H1 (cell line): ENCODE results near the gene SLC6A17. TPM values are rescaled to one million over a fixed set of nuclear protein-coding genes. Genes with fewer than 3 reads are reported as not detected.

Experiments used
- CTCF ChIA-PET: fragments of 300-600 bp; sonication (Branson Sonifier 250); formaldehyde crosslinking; loops from one replicate; lab custom pipeline; 2021; ENCODE audit not compliant: partially characterized antibody; lab: Charles Lee
- POLR2A ChIA-PET: fragments of 300-600 bp; sonication (Branson Sonifier 250); formaldehyde crosslinking; loops from one replicate; lab custom pipeline; 2021; ENCODE audit warnings: inconsistent platforms; ENCODE audit not compliant: partially characterized antibody; lab: Charles Lee
- DNase-seq, 2 experiments: peaks; one replicate each; pipeline versions ENCODE4 v3.0.0 to v3.0.0-alpha.2; 2010 to 2022; ENCODE audit warnings: low spot score in 2 of 2, low read depth in 1 of 2, mixed read lengths in 1 of 2
- FAIRE-seq: peaks from 2 replicates; lab custom pipeline; 2011; peaks lifted over from hg19 to GRCh38; lab: Jason Lieb, UNC
- H2AFZ ChIP-seq: 2 replicates; pipeline ENCODE4 v1.8.1; 2012; ENCODE audit warnings: low read length, inconsistent platforms
- H2AK5ac ChIP-seq: 2 replicates; pipeline ENCODE4 v1.6.1; 2013; ENCODE audit warnings: low read depth, low read length
- H2BK120ac ChIP-seq: replicated peaks from 2 replicates; pipeline ENCODE3; 2013; ENCODE audit warnings: low read depth, low read length, inconsistent platforms
- H2BK12ac ChIP-seq: 2 replicates; pipeline ENCODE4 v1.6.1; 2013; ENCODE audit warnings: low read depth, low read length
- H2BK15ac ChIP-seq: 2 replicates; pipeline ENCODE4 v1.6.1; 2013; ENCODE audit warnings: low read length
- H2BK20ac ChIP-seq: 2 replicates; pipeline ENCODE4 v1.6.1; 2013; ENCODE audit warnings: low read length
- H2BK5ac ChIP-seq: 2 replicates; pipeline ENCODE4 v1.6.1; 2013; ENCODE audit warnings: low read depth, low read length
- H3K14ac ChIP-seq: 2 replicates; pipeline ENCODE4 v1.6.1; 2013; ENCODE audit warnings: inconsistent platforms; ENCODE audit not compliant: insufficient read length
- H3K18ac ChIP-seq: 2 replicates; pipeline ENCODE4 v1.6.1; 2013; ENCODE audit warnings: low read length; ENCODE audit errors: extremely low read depth
- H3K23ac ChIP-seq: 2 replicates; pipeline ENCODE4 v1.6.1; 2013; ENCODE audit warnings: inconsistent platforms; ENCODE audit not compliant: insufficient read length
- H3K23me2 ChIP-seq: 2 replicates; pipeline ENCODE4 v1.6.1; 2013; ENCODE audit warnings: low read depth, low read length
- H3K27ac ChIP-seq: 2 replicates; pipeline ENCODE4 v1.6.1; 2011; ENCODE audit warnings: low read depth, low read length, inconsistent platforms
- H3K27me3 ChIP-seq, 4 experiments: replicated peaks in 1 of 4; 1 replicate in 1 of 4; 2 replicates in 3 of 4; pipeline versions ENCODE4 v1.6.1 to v1.8.1; 2011 to 2013; ENCODE audit warnings: low read length in 3 of 4, mild to moderate bottlenecking in 3 of 4, inconsistent platforms in 2 of 4, mixed read lengths in 2 of 4, moderate library complexity in 1 of 4; ENCODE audit not compliant: control insufficient read depth in 3 of 4, insufficient read depth in 3 of 4; ENCODE audit errors: extremely low read depth in 1 of 4
- H3K36me3 ChIP-seq, 4 experiments: 2 replicates each; pipeline versions ENCODE4 v1.6.1 to v1.8.1; 2011 to 2013; ENCODE audit warnings: mild to moderate bottlenecking in 4 of 4, low read length in 3 of 4, moderate library complexity in 2 of 4, control low read depth in 1 of 4, inconsistent platforms in 1 of 4; ENCODE audit not compliant: insufficient read depth in 4 of 4, control insufficient read depth in 2 of 4
- H3K4ac ChIP-seq: replicated peaks from 2 replicates; pipeline ENCODE3; 2013; ENCODE audit warnings: low read length, low read depth, mixed read lengths, inconsistent platforms; ENCODE audit not compliant: insufficient read length
- H3K4me1 ChIP-seq, 4 experiments: replicated peaks in 1 of 4; 1 replicate in 1 of 4; 2 replicates in 3 of 4; pipeline versions ENCODE4 v1.6.1 to v1.8.1; 2011 to 2013; ENCODE audit warnings: low read length in 3 of 4, inconsistent platforms in 2 of 4, mixed read lengths in 1 of 4; ENCODE audit not compliant: insufficient read depth in 4 of 4, control insufficient read depth in 3 of 4
- H3K4me2 ChIP-seq, 2 experiments: 2 replicates each; pipeline versions ENCODE4 v1.6.1 to v1.8.1; 2011 to 2013; ENCODE audit warnings: low read depth in 2 of 2, low read length in 2 of 2, control low read depth in 1 of 2, inconsistent platforms in 1 of 2, mild to moderate bottlenecking in 1 of 2; ENCODE audit not compliant: insufficient read depth in 1 of 2
- H3K4me3 ChIP-seq, 4 experiments: fragments of 200-600, 300-600 bp in 1 of 4; sonication (generic), shearing (Covaris generic), sonication (Bioruptor Twin) in 1 of 4; 2 replicates each; pipeline versions ENCODE4 v1.5.1 to v1.8.1; 2011 to 2016; ENCODE audit warnings: low read length in 4 of 4, low read depth in 3 of 4, control low read depth in 2 of 4, inconsistent platforms in 2 of 4, mild to moderate bottlenecking in 2 of 4, mixed read lengths in 1 of 4, moderate library complexity in 1 of 4; ENCODE audit not compliant: insufficient read depth in 2 of 4; ENCODE audit errors: extremely low read depth in 1 of 4
- H3K56ac ChIP-seq: replicated peaks from 2 replicates; pipeline ENCODE3; 2013; ENCODE audit warnings: low read depth, mild to moderate bottlenecking, mixed read lengths, low read length, inconsistent platforms; ENCODE audit not compliant: insufficient read length
- H3K79me1 ChIP-seq: 2 replicates; pipeline ENCODE4 v1.6.1; 2013; ENCODE audit warnings: low read depth, low read length, control low read depth
- H3K79me2 ChIP-seq, 2 experiments: 2 replicates each; pipeline versions ENCODE4 v1.6.1 to v1.8.1; 2012 to 2013; ENCODE audit warnings: low read length in 2 of 2, mild to moderate bottlenecking in 2 of 2, inconsistent platforms in 1 of 2; ENCODE audit not compliant: insufficient read depth in 2 of 2, control insufficient read depth in 1 of 2
- H3K9ac ChIP-seq, 4 experiments: replicated peaks in 1 of 4; 1 replicate in 1 of 4; 2 replicates in 3 of 4; pipeline versions ENCODE4 v1.6.1 to v1.8.1; 2011 to 2013; ENCODE audit warnings: low read depth in 3 of 4, low read length in 3 of 4, control low read depth in 2 of 4, mild to moderate bottlenecking in 2 of 4, moderate library complexity in 2 of 4, inconsistent platforms in 1 of 4; ENCODE audit errors: extremely low read depth in 1 of 4
- H3K9me3 ChIP-seq, 2 experiments: 2 replicates each; pipeline versions ENCODE4 v1.6.1 to v1.8.1; 2012 to 2013; ENCODE audit warnings: mild to moderate bottlenecking in 2 of 2, moderate library complexity in 2 of 2, control low read depth in 1 of 2, inconsistent platforms in 1 of 2, low read depth in 1 of 2, low read length in 1 of 2, mixed read lengths in 1 of 2; ENCODE audit not compliant: insufficient read depth in 2 of 2
- H4K20me1 ChIP-seq, 2 experiments: replicated peaks in 1 of 2; 2 replicates each; pipeline versions ENCODE3 to v1.8.1; 2011 to 2013; ENCODE audit warnings: inconsistent platforms in 2 of 2, low read length in 2 of 2, mild to moderate bottlenecking in 1 of 2; ENCODE audit not compliant: insufficient read depth in 2 of 2, control insufficient read depth in 1 of 2
- H4K5ac ChIP-seq: 2 replicates; pipeline ENCODE4 v1.6.1; 2013; ENCODE audit warnings: low read length, low read depth, mixed read lengths, inconsistent platforms; ENCODE audit not compliant: insufficient read length
- H4K8ac ChIP-seq: 2 replicates; pipeline ENCODE4 v1.8.0; 2013; ENCODE audit warnings: mild to moderate bottlenecking, moderate library complexity, low read length, inconsistent platforms; ENCODE audit not compliant: insufficient read depth; ENCODE audit errors: extremely low read depth
- H4K91ac ChIP-seq: replicated peaks from 2 replicates; pipeline ENCODE3; 2013; ENCODE audit warnings: low read length, mixed read lengths, inconsistent platforms; ENCODE audit not compliant: insufficient read length
- RFX5 ChIP-seq: IDR thresholded peaks from 2 replicates; pipeline ENCODE4 v1.6.1; 2011; ENCODE audit warnings: low read depth, low read length, improper control_type of control experiment, borderline replicate concordance
- RXRA ChIP-seq: IDR thresholded peaks from 2 replicates; pipeline ENCODE4 v1.6.1; 2011; ENCODE audit warnings: low read depth, mild to moderate bottlenecking, low read length, moderate library complexity; ENCODE audit not compliant: insufficient read depth
- TAF7 ChIP-seq: optimal IDR thresholded peaks from 2 replicates; pipeline ENCODE3; 2011; ENCODE audit warnings: low read depth, mild to moderate bottlenecking, inconsistent platforms, low read length, moderate library complexity, borderline replicate concordance
- WGBS, 2 experiments: shearing (Covaris generic) in 1 of 2; methylation state at CpG; one replicate each; pipeline versions ENCODE4 v1.1.6 to v1.1.7; 2013 to 2015; ENCODE audit warnings: low lambda C conversion rate in 2 of 2, mixed read lengths in 2 of 2, inconsistent platforms in 1 of 2, low coverage in 1 of 2, missing lambda C conversion rate in 1 of 2; ENCODE audit not compliant: insufficient replicate concordance in 2 of 2, insufficient coverage in 1 of 2, insufficient read length in 1 of 2; ENCODE audit errors: extremely low coverage in 1 of 2, missing lambda C conversion rate in 1 of 2; 5-methylcytosine and 5-hydroxymethylcytosine counted together
- polyA plus RNA-seq, 7 experiments: library from polyadenylated mRNA; depleted of rRNA in 3 of 7; stranded (reverse) in 5 of 7; unstranded in 2 of 7; fragments of >200 nt in 5 of 7; fragments of 200-250 nt in 2 of 7; gene quantifications; 1 replicate in 5 of 7; 2 replicates in 1 of 7; 4 replicates in 1 of 7; pipeline versions ENCODE4 v1.2.1 to v1.2.3, GENCODE V29; 2011 to 2013; ENCODE audit warnings: missing spikeins in 2 of 7, mixed read lengths in 2 of 7
- total RNA-seq: library from RNA; stranded (reverse); fragmentation: NEBNext Ultra II Directional; extraction: Animal tissue kit (Norgen Biotek cat#: 25700); gene quantifications from 2 replicates; pipeline ENCODE4 v1.2.1, GENCODE V29; 2021

The SLC6A17 gene
- total and polyA plus RNA-seq, 2 of the 8 experiments (the other 6 are each of a cell fraction or from before 2014, with no cell fraction given) = 0.15 to 0.28 TPM

DNA sequence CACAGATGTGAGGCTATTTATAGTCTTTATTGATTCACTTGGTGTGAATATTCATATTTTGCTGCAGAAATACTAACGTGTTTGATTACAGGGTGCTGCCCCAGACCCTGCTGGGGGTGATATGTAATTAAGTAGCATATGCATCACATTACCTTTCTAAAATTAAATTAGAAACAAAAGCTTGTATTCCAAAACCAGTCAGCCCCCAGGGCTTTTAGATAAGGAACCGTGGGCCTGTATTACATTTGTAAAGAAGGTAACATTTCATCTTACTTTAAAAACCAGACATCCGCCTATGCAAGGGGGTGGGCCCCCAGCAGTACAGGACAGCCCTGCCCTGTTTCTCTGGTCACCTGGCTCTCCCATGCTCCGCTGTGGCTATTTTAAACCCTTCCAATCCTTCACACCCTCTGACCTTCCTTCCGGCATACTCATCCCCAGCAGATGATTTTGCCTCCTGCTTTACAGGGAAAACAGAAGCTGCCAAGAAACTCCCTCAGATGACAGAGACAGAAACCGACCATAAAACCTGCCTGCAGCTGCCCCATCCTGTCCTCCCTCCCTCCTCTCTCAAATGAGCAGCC, 37.8 kb downstream of the SLC6A17 start:
- H3K27me3 ChIP-seq = no peaks in the 10 kb centered on the region
- no peak overlapping the region for H2BK5ac ChIP-seq
- peaks cover 0 to 2% (median 0%) of the 10 kb centered on the region in 4 experiments; a peak in 1 of 7 replicates for H3K4me1 ChIP-seq
- H3K79me1 ChIP-seq = no peaks in the 10 kb centered on the region
- no peaks in the 10 kb centered on the region for H3K9me3 ChIP-seq
- no peak for FAIRE-seq
- H3K14ac ChIP-seq = no peak overlapping the region
- H3K4me3 ChIP-seq = no peak overlapping the region
- WGBS, 2 experiments = 83% methylated on average over 6 of the region's 6 CpGs; no CpG with 5 or more reads in 1 of the 2 experiments
- CTCF ChIA-PET = interaction anchor here (0.8 to 4.5 kb wide), 6 partner anchors 8 to 307 kb away, joined by 3 to 33 read pairs (median 4); no protein-coding TSS in a partner anchor
- no peaks in the 10 kb centered on the region for H3K79me2 ChIP-seq
- no peaks in the 10 kb centered on the region for H3K36me3 ChIP-seq
- H3K4me2 ChIP-seq = no peak overlapping the region
- TF ChIP-seq RXRA (no peak), TAF7 (no peak), RFX5 (no peak)
- no peak overlapping the region for H3K23ac ChIP-seq
- no peak overlapping the region for H2AFZ ChIP-seq
- H3K27ac ChIP-seq = no peak overlapping the region
- no peak overlapping the region for H2BK15ac ChIP-seq
- no peak overlapping the region for H3K56ac ChIP-seq
- H2BK20ac ChIP-seq = no peak overlapping the region
- H3K9ac ChIP-seq = no peak overlapping the region
- H2AK5ac ChIP-seq = no peak overlapping the region
- H2BK120ac ChIP-seq = no peak overlapping the region
- POLR2A ChIA-PET = interaction anchor here (0.9 to 1.6 kb wide), 2 partner anchors 10 to 13 kb away, joined by 3 read pairs; no protein-coding TSS in a partner anchor
- no peak overlapping the region for H3K4ac ChIP-seq
- no peak overlapping the region for H4K8ac ChIP-seq
- H4K20me1 ChIP-seq = no peaks in the 10 kb centered on the region
- no peak for DNase-seq
- H3K18ac ChIP-seq = no peak overlapping the region
- no peak overlapping the region for H2BK12ac ChIP-seq
- H4K5ac ChIP-seq = no peak overlapping the region
- no peak overlapping the region for H4K91ac ChIP-seq
- H3K23me2 ChIP-seq = no peaks in the 10 kb centered on the region
